ENCODE data around the gene TRIOBP.

Gene TRIOBP

GRCh38 chr22:37824674-37825641 is 128.1 kb downstream of the TRIOBP start:
- DNase-seq (ENCODE audit: low spot score) = peak; percentile 30
